VCaP (cell line): ENCODE data around the gene ENPP3.

Source experiments
- H3K27ac ChIP-seq: fragments of 450-650 bp; 2 replicates; pipeline ENCODE4 v1.5.1; 2017
- TF ChIP-seq, protein P1 (sequence below): fragments of 450-650 bp; conservative IDR thresholded peaks from 2 replicates; pipeline ENCODE4 v1.5.1; 2017; ENCODE audit warnings: mild to moderate bottlenecking, moderate library complexity

The ENPP3 gene

DNA sequence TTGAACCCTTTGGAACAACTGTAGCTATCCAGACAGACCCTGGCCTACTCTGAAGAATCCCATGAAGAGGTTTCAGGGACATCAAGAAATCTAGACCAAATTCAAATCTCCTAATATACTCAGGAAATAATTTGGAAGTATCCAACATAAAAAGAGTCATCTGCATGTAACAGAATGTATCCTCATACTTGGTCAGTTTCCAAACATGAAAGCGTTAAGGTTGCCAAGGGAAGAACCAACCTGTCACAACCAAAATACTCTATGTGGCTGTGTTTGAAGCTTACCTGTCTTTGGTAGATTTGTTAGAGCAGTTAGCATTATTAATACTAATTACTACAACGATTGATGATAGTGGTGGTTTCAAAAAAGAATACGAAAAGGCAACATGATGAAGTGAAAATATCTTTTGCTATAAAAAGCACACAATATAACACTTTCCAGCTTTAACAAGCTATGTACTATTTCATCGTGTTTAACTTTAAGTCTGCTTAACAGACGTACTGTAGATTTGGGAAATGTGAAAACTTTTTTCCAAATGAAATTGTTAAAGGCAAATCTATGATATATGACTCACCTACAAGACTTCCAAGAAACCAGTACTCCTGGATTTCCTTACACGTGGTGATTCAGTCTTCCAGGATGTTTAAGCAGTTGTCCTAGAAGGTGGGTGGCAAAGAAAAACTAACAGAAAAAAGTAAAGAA lies 124.1 kb downstream of the ENPP3 start:
- TF ChIP-seq, protein P1, sequence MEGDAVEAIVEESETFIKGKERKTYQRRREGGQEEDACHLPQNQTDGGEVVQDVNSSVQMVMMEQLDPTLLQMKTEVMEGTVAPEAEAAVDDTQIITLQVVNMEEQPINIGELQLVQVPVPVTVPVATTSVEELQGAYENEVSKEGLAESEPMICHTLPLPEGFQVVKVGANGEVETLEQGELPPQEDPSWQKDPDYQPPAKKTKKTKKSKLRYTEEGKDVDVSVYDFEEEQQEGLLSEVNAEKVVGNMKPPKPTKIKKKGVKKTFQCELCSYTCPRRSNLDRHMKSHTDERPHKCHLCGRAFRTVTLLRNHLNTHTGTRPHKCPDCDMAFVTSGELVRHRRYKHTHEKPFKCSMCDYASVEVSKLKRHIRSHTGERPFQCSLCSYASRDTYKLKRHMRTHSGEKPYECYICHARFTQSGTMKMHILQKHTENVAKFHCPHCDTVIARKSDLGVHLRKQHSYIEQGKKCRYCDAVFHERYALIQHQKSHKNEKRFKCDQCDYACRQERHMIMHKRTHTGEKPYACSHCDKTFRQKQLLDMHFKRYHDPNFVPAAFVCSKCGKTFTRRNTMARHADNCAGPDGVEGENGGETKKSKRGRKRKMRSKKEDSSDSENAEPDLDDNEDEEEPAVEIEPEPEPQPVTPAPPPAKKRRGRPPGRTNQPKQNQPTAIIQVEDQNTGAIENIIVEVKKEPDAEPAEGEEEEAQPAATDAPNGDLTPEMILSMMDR: no peak
- H3K27ac ChIP-seq: no peak overlapping the region

DNA sequence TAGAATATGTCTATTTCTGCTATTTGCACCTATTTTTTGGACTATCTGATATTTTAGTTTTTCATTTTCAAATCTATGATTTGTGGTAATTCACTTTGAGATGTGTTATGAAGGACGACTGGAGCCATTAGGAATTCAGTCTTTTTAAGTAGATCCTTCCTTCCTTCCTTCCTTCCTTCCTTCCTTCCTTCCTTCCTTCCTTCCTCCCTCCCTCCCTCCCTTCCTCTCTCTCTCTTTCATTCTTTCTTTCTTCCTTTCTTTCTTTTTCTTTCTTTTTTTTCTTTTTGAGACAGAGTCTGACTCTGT lies 124.6 kb downstream of the ENPP3 start:
- TF ChIP-seq, protein P1: no peak
- H3K27ac ChIP-seq: no peak overlapping the region

DNA sequence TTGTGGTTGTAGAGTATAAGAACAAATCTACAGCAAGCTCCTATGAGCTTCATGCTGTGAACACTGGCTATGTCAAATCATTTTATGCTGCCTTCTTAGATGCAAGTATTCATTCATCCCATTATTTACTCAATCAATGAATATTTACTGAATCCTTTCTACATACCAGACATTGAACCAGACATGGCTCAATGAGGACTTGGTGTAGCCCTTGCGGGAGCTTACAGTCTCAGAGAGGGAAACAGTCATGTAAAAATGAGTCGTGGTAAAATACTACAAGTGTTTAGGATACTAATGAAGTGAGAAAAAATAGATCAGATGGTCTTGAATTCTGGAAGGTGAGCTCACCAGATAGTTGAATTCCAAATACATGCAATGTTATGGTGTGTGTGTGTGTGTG lies 125.9 kb downstream of the ENPP3 start:
- H3K27ac ChIP-seq: no peak overlapping the region
- TF ChIP-seq, protein P1: no peak

DNA sequence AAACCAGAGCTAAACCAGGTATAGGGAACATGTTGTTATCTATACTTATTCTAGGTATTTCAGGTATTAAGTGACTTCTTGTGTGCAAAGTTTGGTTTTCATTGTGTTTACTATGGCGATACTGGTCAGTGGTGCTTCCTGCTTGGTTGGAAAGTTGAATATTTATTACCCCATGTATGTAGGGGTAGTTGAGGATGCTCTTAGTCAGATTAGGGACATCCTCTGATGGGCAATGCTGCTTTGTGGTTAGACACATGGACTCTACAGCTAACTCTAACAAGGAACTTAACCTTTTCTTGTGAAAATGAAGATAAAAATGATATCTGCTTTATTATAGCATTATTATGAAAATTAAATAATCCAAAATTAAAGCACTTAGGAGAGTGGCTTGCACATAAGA lies 126.6 kb downstream of the ENPP3 start:
- TF ChIP-seq, protein P1: no peak
- H3K27ac ChIP-seq: no peak overlapping the region

- H3K27ac ChIP-seq: no peak overlapping the region
- TF ChIP-seq, protein P1: no peak
Measured at GRCh38 chr6:131764350-131764749, 127.2 kb downstream of the ENPP3 start.

- TF ChIP-seq, protein P1: no peak
- no peak overlapping the region for H3K27ac ChIP-seq
Measured at GRCh38 chr6:131765081-131765803, 128.1 kb downstream of the ENPP3 start.

DNA sequence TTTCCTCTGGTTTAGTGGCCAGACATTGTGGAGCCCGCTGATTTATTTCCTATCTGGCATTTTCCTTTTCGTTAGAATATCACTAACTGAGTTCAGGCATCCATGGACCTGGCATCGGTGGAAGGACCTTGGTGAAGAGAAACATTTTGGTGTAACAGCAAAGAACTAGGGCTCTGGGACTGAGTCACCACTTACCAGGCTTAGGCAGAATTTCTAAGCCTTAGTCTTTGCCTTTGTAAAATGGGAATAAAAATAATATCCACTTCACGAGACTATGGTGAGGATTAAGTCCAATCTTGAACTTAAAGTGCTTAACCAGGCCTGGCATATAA lies 128.7 kb downstream of the ENPP3 start:
- no peak overlapping the region for H3K27ac ChIP-seq
- TF ChIP-seq, protein P1: no peak
